Mesodermal cell (in vitro differentiated cells): ENCODE results near the gene APOA1.
"Not testable (repeated sequence)": the region's sequence is repeated elsewhere in the genome, so short reads cannot be mapped to it uniquely, and the experiment has no call there.

ENCODE experiments used
- H3K27ac ChIP-seq: 2 replicates; pipeline ENCODE4 v1.7.0; 2013; ENCODE audit warnings: mild to moderate bottlenecking, low read depth, low read length, moderate library complexity; ENCODE audit not compliant: severe bottlenecking
- H3K36me3 ChIP-seq: 2 replicates; pipeline ENCODE4 v1.7.1; 2013; ENCODE audit warnings: mild to moderate bottlenecking, low read length, moderate library complexity; ENCODE audit not compliant: control insufficient read depth, insufficient read depth
- H3K4me1 ChIP-seq: one replicate; pipeline ENCODE4 v1.7.1; 2013; ENCODE audit warnings: mild to moderate bottlenecking, low read length; ENCODE audit not compliant: insufficient read depth, control insufficient read depth, poor library complexity, severe bottlenecking
- H3K4me3 ChIP-seq: 2 replicates; pipeline ENCODE4 v1.7.0; 2013; ENCODE audit warnings: low read length, control low read depth, mild to moderate bottlenecking; ENCODE audit not compliant: insufficient read depth, poor library complexity, severe bottlenecking; ENCODE audit errors: extremely low read depth
- H3K9me3 ChIP-seq: 2 replicates; pipeline ENCODE4 v1.7.1; 2013; ENCODE audit warnings: mild to moderate bottlenecking, low read length, moderate library complexity; ENCODE audit not compliant: control insufficient read depth
- WGBS, 2 experiments: methylation state at CpG; one replicate each; pipeline ENCODE4 v1.1.5; 2013; ENCODE audit warnings: missing lambda C conversion rate in 2 of 2; ENCODE audit not compliant: insufficient coverage in 2 of 2; 5-methylcytosine and 5-hydroxymethylcytosine counted together

APOA1 gene

DNA sequence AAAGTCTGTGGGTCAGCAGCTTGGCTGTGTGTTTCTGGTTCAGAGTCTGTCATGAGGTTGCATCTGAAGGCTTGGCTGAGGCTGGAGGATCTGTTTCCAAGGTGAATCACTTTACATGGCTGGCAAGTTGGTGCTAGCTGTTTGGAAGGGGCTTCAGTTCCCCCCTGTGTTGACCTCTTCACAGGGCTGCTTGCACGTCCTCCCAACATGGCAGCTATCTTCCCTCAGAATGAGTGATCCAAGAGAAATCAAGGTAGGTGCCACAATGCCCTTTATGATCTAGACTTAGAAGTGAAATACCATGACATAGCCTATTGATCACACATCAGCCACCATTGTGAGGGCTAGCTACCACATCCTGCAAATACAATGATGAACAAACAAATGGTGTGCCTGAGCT, 24.3 kb downstream of the APOA1 start:
- 100% methylated on average over 1 of the region's 1 CpG for WGBS, 2 experiments
- Histone ChIP-seq H3K27ac (no peak overlapping the region), H3K36me3 (no peaks in the 10 kb centered on the region), H3K4me3 (no peak overlapping the region), H3K9me3 (no peaks in the 10 kb centered on the region), H3K4me1 (no peaks in the 10 kb centered on the region)

DNA sequence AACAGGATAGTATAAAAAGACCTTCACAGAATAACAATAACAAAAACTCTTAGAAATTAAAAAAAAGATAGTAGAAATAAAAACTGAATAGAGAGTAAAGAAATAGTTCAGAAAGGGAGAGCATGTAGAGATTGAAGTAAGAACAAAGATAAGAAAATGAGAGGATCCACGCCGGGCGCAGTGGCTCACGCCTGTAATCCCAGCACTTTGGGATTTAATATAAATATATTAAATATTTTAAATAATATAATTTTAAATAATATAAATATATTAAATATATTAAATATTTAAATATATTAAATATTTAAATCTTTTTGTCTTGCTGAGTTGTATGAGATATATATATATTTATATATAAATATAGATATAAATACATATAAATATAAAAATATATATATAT, 25.3 kb downstream of the APOA1 start:
- H3K4me3 ChIP-seq = no peak overlapping the region
- WGBS, 2 experiments = no CpG with 5 or more reads among the region's 4 CpGs
- no peaks in the 10 kb centered on the region for H3K9me3 ChIP-seq
- no peak overlapping the region for H3K27ac ChIP-seq
- no peaks in the 10 kb centered on the region for H3K4me1 ChIP-seq
- no peaks in the 10 kb centered on the region for H3K36me3 ChIP-seq

DNA sequence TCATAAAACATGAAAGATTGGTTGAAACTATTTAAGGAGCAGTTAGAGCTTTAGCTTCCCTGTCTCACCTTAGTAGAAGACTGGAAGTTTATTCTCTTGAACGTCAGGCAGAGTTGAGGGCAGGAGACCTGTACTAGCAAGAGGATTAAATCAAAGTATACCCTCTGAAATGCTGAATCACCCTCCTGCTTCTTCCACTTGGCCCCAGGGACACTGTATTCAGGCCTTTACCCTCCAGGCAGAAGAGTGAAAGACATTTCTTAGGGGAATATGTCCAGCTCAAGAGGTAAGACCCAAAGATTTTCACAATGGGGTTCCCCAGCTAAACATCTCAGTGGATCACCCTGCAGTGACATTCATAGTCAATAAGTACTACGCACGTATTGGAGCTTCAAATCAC, 26.2 kb downstream of the APOA1 start:
- Histone ChIP-seq H3K36me3 (no peaks in the 10 kb centered on the region), H3K4me1 (no peaks in the 10 kb centered on the region), H3K27ac (no peak overlapping the region), H3K9me3 (no peaks in the 10 kb centered on the region), H3K4me3 (no peak overlapping the region)
- 80 to 94% methylated on average over 3 of the region's 3 CpGs for WGBS, 2 experiments

DNA sequence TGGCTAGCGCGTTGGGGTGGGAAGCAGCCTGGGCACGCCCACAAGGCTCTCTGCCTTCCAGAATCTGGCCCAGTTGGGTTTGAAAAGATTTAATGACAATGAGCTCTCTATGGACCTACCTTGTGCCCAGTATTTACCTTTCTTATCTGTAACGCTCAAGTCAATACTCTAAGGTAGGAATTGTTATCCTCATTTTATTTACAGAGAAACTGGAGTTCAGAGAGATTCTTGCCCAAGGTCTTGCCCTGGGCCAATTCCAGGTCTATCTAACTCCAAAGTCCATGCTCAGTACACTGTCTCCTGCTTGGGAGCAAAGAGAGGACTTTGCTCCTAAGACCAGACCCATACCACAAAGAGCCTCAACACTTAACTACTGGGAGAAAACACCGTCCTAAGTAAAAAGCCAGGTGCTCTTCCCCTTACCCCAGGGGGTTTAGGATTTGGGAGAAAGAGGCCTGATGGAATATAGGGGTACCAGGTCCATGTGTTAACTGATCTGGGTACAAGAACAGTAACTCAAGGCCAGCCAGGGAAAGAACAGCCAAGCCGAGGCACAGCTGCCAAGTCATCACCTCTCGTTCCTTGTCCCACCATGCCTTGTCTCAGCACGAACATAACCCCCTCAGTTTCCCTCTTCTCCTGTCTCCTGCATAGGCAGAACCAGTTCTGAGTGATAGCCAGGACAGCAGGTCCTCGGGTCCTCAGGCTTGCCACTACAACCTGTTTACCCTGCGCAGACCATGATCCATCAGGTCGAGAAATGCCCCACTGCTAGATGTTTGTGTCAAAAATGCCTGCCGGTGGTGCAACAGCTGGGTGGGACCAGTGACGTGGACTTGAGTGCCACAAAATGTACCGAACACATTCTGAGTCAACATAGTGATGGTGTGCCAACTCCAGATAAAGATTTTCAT, 28.9 kb downstream of the APOA1 start:
- WGBS, 2 experiments = 76 to 83% methylated on average over 9 of the region's 14 CpGs
- no peaks in the 10 kb centered on the region for H3K9me3 ChIP-seq
- H3K4me1 ChIP-seq = no peaks in the 10 kb centered on the region
- no peaks in the 10 kb centered on the region for H3K36me3 ChIP-seq
- no peak overlapping the region for H3K27ac ChIP-seq
- H3K4me3 ChIP-seq = no peak overlapping the region

DNA sequence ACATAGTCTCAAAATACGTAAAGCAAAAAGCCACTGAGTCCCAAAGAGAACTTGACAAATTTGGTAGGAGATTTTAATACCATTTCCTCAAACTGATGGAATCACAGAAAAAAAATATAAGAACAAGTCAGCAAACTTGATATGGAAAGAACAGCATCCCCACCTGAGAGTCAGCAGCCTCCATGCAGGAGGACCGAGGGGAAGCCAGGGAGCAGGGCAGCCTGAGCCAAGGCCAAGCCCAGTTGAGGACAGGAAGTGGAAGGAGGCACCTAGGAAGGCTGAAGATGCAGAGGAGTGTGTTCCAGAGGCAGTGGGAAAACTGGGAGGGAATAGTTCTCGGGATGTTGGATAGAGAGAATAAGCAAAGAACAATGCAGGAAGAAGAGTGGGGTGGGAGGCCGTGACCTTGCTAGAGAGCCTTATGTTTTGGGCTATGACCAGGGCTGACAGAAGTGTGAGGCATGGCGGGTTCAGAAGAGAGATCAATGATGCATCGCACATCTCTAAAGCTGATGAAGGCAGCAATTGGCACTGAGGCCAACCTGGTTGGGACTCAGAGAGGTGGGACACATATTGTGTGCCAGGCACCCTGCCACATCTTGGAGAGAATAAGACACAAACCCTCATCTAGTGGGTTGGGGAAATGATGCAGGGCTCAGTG, 29.7 kb downstream of the APOA1 start:
- Histone ChIP-seq H3K36me3 (no peaks in the 10 kb centered on the region), H3K4me3 (no peak overlapping the region), H3K9me3 (no peaks in the 10 kb centered on the region), H3K27ac (no peak overlapping the region), H3K4me1 (no peaks in the 10 kb centered on the region)
- WGBS, 2 experiments = 84 to 88% methylated on average over 4 to 5 of the region's 6 CpGs

DNA sequence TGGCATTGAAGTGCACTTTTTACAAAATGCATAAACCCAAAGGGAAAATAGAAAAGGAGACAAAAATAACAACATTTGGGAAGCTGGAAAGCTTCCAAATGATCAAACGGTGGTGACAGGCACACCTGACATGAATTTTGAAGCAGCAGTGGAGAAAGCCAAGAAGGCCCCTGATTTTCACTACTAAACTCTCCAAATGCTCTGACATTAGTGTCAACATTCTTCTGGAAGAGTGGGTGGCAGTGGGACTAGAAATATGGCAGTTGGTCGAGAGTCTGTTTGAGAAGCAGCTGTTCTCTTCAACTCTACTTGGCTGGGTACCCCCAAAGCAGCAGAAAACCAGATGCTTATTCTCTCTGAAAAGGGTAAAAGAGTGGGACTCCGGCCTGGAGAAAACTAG, 33.4 kb downstream of the APOA1 start:
- Histone ChIP-seq H3K36me3 (no peaks in the 10 kb centered on the region), H3K9me3 (no peaks in the 10 kb centered on the region), H3K4me3 (no peak overlapping the region), H3K27ac (no peak overlapping the region), H3K4me1 (no peaks in the 10 kb centered on the region)
- 83 to 100% methylated on average over 2 to 3 of the region's 3 CpGs for WGBS, 2 experiments

DNA sequence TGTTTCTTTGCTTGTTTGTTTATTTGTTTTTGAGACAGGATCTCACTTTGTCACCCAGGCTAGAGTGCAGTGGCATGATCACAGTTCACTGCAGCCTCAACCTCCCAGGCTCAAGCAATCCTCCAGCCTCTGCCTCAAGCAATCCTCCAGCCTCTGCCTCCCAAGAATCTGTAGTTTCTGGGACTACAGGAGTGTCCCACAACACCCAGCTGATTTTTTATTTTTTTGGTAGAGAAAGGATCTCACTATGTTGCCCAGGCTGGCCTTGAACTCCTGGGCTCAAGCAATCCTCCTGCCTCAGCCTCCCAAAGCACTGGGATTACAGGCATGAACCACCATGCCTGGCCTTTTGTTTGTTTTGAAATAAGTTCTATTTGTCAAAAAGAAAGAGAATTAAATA, 35.8 kb downstream of the APOA1 start:
- not testable (repeated sequence) for H3K36me3 ChIP-seq, H3K27ac ChIP-seq, H3K9me3 ChIP-seq, H3K4me3 ChIP-seq, H3K4me1 ChIP-seq

DNA sequence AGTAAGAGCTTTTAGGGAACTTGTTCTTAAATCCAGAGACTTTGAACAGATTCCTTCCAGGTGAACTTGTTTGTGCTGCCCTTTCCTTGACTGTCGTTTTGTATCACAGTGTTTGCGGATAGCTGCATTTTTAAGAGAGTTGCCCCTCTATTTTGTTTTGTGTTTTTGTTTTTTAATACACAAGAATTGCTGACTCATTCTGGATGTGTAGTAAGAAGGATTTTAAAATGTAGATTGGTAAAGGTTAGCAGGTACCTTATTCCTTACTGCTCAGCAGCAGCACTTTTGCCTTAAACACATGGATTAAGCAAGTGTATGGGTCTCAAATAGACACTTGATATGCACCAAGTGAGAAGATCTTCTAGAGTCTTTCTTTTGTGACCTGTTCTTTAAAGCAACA, 36.8 kb downstream of the APOA1 start:
- WGBS, 2 experiments = 92 to 100% methylated on average over 2 of the region's 2 CpGs

DNA sequence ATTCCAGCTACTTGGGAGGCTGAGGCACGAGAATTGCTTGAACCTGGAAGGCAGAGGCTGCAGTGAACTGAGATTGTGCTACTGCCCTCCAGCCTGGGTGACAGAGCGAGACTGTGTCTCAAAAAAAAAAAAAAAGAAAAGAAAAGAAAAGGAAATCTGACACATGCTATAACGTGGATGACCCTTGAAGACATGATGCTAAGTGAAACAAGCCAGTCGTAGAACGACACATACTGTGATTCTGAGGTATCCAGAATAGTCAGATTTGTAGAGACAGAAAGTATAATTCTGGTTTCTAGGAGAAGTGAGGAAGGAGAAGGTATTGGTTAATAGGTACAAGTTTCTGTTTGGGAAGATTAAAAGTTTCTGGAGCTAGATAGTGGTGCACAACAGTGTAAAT, 39.1 kb downstream of the APOA1 start:
- no peaks in the 10 kb centered on the region for H3K36me3 ChIP-seq
- no peaks in the 10 kb centered on the region for H3K9me3 ChIP-seq
- no peaks in the 10 kb centered on the region for H3K4me1 ChIP-seq
- H3K27ac ChIP-seq = no peak overlapping the region
- WGBS, 2 experiments = 90 to 93% methylated on average over 4 to 5 of the region's 5 CpGs
- H3K4me3 ChIP-seq = no peak overlapping the region

More for the DNA sequence above, 36.8 kb downstream of the APOA1 start:
- H3K4me3 ChIP-seq = no peak overlapping the region
- no peaks in the 10 kb centered on the region for H3K9me3 ChIP-seq
- H3K27ac ChIP-seq = no peak overlapping the region
- H3K36me3 ChIP-seq = no peaks in the 10 kb centered on the region
- H3K4me1 ChIP-seq = no peaks in the 10 kb centered on the region

DNA sequence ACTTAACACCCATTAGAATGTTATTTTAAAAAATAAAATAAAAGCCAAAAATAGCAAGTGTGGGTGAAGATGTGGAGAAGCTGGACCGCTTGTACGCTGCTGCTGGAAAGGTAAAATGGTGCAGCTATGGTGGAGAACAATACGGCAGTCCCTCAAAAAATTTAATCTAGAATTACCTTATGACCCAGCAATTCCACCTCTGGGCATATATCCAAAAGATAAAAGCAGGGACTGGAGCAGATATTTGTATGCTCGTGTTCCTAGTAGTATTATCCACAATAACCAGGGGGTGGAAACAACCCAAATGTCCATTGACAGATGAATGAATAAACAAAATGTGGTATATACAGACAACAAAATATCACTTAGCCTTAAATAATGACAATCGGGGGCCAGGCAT, 39.6 kb downstream of the APOA1 start:
- H3K4me3 ChIP-seq = no peak overlapping the region
- no peaks in the 10 kb centered on the region for H3K4me1 ChIP-seq
- no peaks in the 10 kb centered on the region for H3K9me3 ChIP-seq
- WGBS, 2 experiments = 80 to 100% methylated on average over 1 to 4 of the region's 5 CpGs
- no peak overlapping the region for H3K27ac ChIP-seq
- H3K36me3 ChIP-seq = no peaks in the 10 kb centered on the region

DNA sequence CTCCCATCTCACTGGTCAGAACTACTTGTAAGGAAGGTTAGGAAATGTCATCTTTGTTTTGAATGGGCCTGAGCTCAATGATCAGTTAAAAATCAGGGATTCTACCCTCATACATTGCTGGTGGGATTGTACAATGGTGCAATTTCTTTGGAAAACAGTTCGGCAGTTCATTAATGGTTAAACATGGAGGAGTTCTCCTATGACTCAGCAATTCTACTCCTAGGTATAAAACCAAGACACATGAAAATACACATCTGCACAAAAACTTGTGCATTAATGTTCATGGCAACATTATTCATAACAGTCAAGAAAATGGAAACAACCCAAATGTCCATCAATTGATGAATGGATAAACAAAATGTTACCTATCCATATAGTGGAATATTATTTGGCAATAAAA, 40.9 kb downstream of the APOA1 start:
- no CpG with 5 or more reads among the region's 1 CpG for WGBS, 2 experiments
- H3K36me3 ChIP-seq = no peaks in the 10 kb centered on the region
- H3K4me1 ChIP-seq = no peaks in the 10 kb centered on the region

More for the DNA sequence above, 40.9 kb downstream of the APOA1 start:
- Histone ChIP-seq H3K9me3 (no peaks in the 10 kb centered on the region), H3K27ac (no peak overlapping the region), H3K4me3 (no peak overlapping the region)
